ENCODE results near the gene CLDN15.

DNA sequence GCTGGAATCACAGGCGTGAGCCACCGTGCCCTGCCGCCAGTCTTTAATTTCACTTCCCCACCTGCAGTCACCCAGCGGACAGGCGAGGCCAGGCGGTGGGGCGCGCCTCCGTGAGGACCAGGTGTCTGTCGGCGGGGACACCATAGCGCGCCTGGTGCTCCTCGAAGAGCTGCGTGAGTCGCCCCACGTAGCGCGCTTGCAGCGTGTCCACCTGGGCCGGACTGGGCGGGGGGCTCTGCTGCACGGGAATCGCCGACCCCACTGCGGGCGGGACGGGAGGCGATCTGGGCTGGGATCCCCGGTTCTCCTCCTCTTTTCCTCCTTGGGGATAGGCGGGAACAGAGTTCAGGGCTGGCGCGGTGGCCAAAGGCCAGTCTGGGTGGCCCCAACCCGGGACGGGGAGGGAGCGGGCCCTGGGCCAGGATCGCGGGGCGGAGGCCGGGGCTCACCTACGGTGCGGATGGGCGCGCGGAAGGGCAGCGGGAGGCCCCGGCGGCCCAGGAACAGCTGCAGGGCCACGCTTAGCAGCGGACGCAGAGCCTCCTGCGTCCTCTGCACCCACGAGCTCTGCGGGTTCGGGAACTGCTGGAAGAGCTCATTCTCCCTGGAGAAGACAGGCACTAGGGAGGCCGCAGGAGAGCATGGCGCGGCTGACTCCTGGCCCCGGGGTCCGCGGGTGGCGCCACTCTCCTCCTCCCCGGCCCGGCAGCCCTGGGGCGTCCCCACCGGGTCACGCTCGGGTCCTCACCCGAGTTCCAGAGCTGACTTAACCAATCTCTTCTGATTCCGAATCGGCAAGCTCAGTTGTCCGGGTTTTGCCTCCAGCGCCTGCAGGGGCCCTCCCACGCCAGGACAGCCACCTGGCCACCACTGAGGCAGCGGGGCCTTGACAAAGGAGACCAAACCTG lies 35.7 kb downstream of the CLDN15 start:
- TF ChIP-seq CTCF (IDR thresholded peaks at IDR 0.05) (no peak), POLR2A (IDR thresholded peaks at IDR 0.05) (no peak)
